ENCODE data around the gene BUD31.

DNA sequence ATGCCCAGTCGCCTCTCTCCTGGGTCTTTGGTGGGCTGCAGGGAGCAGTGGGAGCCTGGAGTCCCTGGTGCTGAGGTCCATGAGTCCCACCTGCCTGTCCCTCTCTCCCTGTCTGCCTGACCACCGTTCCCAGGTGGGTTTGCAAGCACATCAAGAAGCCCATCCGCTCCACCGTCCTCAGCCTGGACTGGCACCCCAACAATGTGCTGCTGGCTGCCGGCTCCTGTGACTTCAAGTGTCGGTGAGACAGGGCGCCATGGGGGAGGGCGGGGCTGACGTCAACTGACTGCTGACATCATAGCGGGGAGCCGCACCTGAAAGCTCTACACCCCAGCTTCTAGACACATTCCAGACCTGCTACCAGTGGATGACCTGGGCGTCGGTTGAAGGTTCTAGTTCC, 19.0 kb upstream of the BUD31 start:
- TF ChIP-seq CTCF (IDR thresholded peaks at IDR 0.05 in 4 of 5, conservative IDR thresholded peaks at IDR 0.05 in 1 of 5) (no peak), POLR2A (IDR thresholded peaks at IDR 0.05) (no peak)
